ENCODE data around the gene TNMD.

The TNMD gene

DNA sequence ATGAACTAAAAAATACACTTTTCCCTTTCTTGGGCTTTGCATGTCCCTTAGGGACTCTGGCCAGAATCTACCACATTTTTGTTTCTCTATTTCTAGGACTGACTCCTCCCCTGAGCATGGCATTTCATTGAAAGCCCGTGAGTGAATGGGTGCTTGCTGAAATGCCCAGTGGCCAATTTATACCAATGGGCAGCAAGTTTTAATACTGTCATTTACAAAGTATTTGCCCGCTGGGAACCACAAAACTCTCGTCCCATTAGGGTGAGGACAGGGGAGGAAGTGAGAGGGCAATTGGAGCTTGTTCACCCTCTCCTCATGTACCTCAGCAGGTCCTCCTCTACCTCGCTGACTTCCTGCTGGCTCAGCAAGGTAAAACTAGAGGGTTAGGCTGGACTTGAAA, 60.4 kb downstream of the TNMD start:
- no peak for DNase-seq

DNA sequence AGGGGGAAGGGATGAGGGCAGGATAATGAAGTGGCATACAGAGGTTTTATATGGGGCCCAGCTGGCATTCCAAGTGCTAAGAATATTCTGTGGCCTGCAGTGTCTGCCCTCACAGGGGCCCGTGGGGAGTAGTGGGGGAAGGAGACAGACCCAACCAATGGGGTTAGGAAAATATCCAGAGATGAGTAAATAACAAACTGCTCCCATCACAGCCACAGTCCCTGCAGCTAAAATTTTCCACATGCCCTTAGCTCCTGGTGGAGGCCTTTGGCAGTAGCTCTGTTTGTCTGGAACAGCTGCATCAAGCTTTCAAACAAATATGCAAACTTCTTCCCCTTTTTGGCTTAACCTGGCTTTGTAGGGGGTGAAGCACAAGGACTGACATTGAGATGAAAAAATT, 62.4 kb downstream of the TNMD start:
- DNase-seq = no peak

DNA sequence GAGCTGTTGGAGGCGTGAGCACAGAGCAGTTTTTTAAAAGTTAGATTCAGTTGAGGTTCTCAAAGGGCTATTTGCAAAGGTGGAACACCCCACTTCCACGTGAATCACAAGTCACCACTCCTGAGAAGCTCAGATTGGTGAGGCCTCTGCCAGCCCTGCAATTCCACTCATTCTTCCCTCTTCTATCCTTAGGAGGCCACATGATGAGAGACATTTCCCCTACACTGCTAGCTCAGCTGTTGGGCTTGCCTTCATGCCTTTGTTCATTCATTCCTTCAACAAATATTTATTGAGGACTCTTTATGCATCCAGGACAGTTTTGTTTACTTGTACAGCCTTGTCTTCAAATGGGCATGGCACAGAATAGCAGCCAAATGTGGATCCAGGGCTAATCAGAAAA, 63.0 kb downstream of the TNMD start:
- no peak for DNase-seq

DNA sequence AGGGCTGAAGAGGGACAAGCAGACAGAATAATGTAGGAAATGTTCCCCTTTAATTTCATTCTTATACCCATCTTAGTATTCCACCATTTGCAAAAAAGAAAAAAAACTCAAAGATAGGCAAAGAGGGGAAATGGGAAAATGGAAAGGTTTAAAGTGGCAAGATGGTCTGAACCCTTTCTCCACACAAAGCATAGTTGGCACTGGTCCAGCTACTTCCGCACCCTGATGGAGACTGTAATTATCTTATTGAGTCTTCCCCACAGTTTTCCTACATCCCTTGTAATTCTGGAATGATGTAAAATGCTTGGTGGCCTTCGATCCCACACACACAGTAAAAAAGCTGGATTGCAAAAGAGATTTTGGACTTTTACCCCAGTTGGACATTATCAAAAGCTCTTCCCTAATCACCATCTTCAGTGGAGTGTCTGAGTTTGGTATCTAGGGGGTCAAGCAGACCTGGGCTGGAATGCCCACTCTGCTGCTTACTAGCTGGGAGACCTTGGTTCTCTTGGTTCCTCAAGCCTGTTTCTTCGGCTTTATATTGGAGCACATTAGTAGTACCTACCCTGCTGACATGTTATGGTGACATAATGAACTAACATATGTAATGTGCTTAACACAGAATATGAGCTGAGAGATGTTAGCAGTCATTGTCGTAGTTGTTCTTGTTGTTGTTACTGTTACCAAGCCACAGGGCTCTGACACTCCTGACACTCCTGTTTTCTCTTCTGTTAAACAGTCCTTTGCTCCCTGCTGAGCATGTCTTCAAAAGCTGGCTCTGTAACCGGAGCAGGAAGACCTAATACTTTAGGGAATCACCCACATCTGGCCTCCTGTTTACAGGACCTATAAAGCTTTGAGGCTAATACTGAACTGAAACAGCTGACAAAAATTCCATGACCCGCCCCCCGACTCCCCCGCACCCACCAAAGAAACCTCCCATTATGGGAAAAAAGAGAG, 64.0 kb downstream of the TNMD start:
- DNase-seq = no peak
